ENCODE measurements around the gene SEMA4B.

GRCh38 chr15:90241343-90242192 is 40.4 kb downstream of the SEMA4B start:
- TF ChIP-seq, protein P1, sequence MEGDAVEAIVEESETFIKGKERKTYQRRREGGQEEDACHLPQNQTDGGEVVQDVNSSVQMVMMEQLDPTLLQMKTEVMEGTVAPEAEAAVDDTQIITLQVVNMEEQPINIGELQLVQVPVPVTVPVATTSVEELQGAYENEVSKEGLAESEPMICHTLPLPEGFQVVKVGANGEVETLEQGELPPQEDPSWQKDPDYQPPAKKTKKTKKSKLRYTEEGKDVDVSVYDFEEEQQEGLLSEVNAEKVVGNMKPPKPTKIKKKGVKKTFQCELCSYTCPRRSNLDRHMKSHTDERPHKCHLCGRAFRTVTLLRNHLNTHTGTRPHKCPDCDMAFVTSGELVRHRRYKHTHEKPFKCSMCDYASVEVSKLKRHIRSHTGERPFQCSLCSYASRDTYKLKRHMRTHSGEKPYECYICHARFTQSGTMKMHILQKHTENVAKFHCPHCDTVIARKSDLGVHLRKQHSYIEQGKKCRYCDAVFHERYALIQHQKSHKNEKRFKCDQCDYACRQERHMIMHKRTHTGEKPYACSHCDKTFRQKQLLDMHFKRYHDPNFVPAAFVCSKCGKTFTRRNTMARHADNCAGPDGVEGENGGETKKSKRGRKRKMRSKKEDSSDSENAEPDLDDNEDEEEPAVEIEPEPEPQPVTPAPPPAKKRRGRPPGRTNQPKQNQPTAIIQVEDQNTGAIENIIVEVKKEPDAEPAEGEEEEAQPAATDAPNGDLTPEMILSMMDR (IDR thresholded peaks at IDR 0.05; ENCODE audit: low read depth, low read length): no peak
- TF ChIP-seq EZH2phosphoT487 (IDR thresholded peaks at IDR 0.05; ENCODE audit: low read depth): no peak

All from OCI-LY3 (cell line).